C4-2B (cell line): Measurements from ENCODE around the gene TMEM129.

Source experiments
- H3K27ac ChIP-seq: fragments of 450-650 bp; 2 replicates; pipeline ENCODE4 v1.5.1; 2017
- ZFX ChIP-seq: fragments of 450-650 bp; IDR thresholded peaks from 2 replicates; pipeline ENCODE4 v1.6.1; 2017
- TF ChIP-seq, protein P1 (sequence below): fragments of 450-650 bp; conservative IDR thresholded peaks from 2 replicates; pipeline ENCODE4 v1.5.1; 2017; ENCODE audit warnings: mild to moderate bottlenecking

The TMEM129 gene

DNA sequence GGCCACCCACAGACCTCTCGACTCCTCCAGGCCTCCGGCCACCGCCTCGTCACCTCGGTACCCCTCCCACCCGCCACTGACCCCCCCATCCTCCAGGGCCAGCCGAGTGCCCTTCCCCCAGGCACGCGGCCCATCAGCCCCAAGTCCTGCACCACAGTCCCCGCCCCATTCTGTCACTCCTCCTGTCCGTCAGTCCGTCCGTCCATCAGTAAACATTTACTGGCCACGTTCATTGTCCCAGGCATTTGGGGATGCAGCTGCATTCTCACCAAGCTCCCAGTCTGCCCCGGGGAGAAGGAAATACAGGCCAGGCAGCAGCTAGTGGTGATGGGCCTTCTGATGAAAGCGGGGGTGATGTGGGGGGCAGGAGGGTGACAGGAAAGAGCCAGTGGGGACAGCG, 36.7 kb upstream of the TMEM129 start:
- TF ChIP-seq ZFX: no peak
- TF ChIP-seq, protein P1, sequence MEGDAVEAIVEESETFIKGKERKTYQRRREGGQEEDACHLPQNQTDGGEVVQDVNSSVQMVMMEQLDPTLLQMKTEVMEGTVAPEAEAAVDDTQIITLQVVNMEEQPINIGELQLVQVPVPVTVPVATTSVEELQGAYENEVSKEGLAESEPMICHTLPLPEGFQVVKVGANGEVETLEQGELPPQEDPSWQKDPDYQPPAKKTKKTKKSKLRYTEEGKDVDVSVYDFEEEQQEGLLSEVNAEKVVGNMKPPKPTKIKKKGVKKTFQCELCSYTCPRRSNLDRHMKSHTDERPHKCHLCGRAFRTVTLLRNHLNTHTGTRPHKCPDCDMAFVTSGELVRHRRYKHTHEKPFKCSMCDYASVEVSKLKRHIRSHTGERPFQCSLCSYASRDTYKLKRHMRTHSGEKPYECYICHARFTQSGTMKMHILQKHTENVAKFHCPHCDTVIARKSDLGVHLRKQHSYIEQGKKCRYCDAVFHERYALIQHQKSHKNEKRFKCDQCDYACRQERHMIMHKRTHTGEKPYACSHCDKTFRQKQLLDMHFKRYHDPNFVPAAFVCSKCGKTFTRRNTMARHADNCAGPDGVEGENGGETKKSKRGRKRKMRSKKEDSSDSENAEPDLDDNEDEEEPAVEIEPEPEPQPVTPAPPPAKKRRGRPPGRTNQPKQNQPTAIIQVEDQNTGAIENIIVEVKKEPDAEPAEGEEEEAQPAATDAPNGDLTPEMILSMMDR: no peak
- no peak overlapping the region for H3K27ac ChIP-seq

DNA sequence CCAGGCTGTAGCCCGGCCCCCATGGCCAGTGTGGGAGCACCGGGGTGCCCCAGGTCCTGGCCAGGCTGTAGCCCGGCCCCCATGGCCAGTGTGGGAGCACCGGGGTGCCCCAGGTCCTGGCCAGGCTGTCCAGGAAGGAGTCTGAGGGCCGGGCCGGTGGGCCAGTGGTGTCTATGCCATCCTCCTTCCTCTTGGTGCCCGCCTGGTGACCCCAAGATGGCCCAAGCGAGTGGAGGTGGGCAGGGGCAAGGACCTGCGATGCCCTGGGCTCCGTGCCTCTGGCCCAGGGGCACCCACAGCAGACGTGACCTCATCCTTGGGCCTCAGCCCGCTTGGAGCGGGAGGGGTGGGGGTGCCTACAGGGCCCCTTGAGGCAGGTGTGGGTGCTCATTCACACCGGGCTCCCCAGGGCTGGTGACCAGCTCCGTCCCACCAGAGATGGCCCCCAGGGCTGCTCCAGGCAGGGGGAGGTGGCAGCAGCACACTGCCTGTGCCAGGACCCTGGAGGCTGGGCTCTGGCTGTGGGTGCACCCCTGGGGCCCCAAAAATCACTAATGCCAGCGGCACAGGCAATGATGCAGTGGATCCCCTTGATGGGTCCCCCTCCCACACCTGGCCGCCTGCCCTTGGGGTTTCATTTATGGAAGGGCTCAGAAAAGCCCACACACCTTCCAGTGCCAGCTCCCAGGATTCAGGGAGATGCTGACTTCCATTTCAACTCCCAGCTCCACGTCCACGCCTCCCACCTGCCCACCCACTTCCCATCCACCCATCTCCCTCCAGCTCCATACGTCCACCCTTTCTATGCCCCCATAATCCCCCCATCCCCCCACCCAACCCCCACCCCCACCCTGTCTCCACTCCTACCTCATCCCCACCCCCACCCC, 36.0 kb upstream of the TMEM129 start:
- no peak overlapping the region for H3K27ac ChIP-seq
- TF ChIP-seq ZFX: no peak
- TF ChIP-seq, protein P1: no peak

DNA sequence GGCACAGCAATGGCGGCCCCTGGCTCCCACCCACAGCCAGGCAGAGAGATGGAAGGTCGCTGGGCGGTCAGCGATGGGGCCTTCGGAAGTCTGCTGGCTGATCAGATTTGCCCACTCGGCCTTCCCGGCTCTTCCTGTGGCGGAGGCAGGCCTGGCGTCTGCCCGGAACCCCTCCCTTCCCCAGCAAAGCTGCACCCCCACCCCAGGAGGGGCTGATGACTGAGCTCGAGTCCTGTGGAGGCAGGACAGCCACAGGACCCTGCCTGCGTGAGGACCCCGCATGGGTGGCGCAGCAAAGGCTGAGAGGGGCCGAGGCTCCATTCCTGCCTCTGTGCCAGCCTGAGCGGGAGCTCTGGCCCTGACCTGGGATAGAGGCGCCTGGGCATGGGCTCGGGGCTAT, 35.0 kb upstream of the TMEM129 start:
- no peak overlapping the region for H3K27ac ChIP-seq
- no peak for TF ChIP-seq ZFX
- TF ChIP-seq, protein P1: no peak

DNA sequence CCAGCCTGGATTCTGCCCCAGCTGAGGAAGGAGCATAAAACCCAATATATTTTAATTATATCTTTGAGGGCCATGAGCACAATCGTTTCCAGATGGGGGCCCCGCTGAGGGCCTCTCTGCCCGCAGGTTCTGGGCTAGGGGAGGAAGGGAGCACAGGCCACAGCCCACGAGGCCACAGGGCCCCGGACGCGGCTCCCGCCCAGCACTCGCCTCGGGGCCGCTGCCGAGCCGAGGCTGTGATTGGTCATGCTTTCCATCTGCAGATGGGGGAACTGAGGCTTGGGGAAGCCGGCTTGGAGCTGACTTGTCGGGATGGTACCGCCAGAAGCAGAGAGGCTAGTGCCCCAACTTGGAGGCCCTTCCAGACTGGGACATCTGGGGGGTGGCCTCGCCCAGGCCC, 34.2 kb upstream of the TMEM129 start:
- TF ChIP-seq ZFX: no peak
- TF ChIP-seq, protein P1: no peak

DNA sequence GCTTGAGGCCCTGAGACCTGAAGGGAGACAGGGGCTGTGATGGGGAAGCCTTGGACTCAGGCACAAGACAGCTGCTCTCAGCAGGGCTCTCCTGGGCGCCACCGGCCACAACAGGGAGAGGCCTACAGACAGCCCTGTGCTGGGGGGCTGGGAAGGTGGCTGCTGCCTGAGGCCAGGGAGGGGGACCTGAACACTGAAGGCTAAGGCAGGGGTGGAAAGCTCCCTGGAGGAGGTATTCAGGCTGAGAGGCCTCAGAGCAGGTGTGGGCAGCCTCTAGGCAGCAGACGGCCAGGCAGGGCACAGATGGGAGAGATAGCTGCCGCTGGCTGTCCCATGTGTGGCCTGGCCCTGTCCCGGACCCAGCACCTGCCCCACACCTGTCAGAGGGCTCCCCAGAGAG, 33.2 kb upstream of the TMEM129 start:
- TF ChIP-seq, protein P1: no peak
- H3K27ac ChIP-seq: no peak overlapping the region

More for the DNA sequence above, 34.2 kb upstream of the TMEM129 start:
- H3K27ac ChIP-seq: no peak overlapping the region

DNA sequence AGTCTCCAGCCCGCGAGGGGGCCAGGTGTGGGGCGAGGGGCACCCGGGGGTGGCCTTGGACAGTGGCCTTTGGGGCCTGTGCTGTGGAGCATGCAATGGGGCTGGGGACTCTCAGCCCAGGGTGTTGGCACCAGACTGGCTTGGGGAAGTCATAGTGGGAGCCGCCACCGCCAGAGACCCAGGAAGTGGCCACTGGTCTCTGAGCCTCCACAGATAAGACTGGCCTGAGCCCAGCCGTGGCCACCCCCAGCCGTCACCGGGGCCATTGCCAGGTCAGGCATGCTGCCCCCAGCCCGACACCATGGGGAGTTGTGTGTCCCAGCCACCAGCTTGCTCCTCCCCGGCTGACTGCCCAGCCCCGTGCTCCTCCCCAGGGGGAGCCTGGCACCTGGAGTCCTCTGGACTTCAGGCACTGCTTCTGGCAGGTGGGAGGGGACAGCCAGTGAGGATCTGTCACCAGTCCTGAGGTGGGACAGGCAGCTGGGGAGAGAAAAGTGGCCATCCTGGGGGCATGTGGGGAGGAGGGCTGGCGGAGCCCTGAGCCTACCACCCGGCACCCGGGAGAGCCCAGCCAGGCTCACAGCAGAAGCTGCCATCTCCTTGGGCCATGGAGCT, 32.7 kb upstream of the TMEM129 start:
- no peak overlapping the region for H3K27ac ChIP-seq
- TF ChIP-seq ZFX: no peak
- TF ChIP-seq, protein P1: no peak

DNA sequence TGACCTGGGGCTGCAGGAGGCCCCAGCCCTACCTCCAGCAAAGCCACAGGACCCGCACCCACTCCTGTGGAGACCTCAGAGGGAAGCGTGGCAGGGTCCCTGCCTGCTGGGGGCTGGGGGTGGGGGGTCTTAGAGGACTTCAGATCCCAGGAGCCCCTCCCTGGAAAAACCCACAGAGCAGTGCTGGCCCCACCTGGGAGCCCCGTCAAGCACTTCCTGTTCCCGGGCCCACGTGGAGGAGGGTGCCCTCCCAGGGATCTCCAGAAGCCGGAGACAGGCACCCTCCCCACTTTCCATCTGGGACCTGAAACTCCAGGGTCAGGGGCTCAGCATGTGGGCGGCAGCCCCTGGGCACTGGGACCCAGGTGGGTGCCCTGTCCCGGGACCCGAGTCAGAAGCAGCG, 32.2 kb upstream of the TMEM129 start:
- H3K27ac ChIP-seq: no peak overlapping the region
- TF ChIP-seq, protein P1: no peak
- TF ChIP-seq ZFX: no peak
